Trophoblast cell (in vitro differentiated cells and primary cell): ENCODE results near the gene TMEM214.

ENCODE experiments used
- DNase-seq, 2 donors: peaks; one replicate each; pipeline ENCODE4 v3.0.0-alpha.2; 2016
- H2AFZ ChIP-seq: 2 replicates; pipeline ENCODE4 v1.6.1; 2013; ENCODE audit warnings: low read length, moderate library complexity, mild to moderate bottlenecking; ENCODE audit not compliant: insufficient read depth, poor library complexity
- H2AK5ac ChIP-seq: 2 replicates; pipeline ENCODE4 v1.6.1; 2013; ENCODE audit warnings: mild to moderate bottlenecking, low read length
- H2BK120ac ChIP-seq: 2 replicates; pipeline ENCODE4 v1.6.1; 2013; ENCODE audit warnings: low read length, mild to moderate bottlenecking, moderate library complexity; ENCODE audit not compliant: insufficient read depth, poor library complexity
- H2BK12ac ChIP-seq: 2 replicates; pipeline ENCODE4 v1.6.1; 2013; ENCODE audit warnings: mild to moderate bottlenecking, low read length, moderate library complexity
- H2BK5ac ChIP-seq: 2 replicates; pipeline ENCODE4 v1.6.1; 2013; ENCODE audit warnings: low read length, low read depth, moderate library complexity, mild to moderate bottlenecking; ENCODE audit not compliant: poor library complexity
- H3K14ac ChIP-seq: 2 replicates; pipeline ENCODE4 v1.6.1; 2013; ENCODE audit warnings: mild to moderate bottlenecking, low read length
- H3K18ac ChIP-seq: 2 replicates; pipeline ENCODE4 v1.6.1; 2013; ENCODE audit warnings: mild to moderate bottlenecking, low read length
- H3K23ac ChIP-seq: 2 replicates; pipeline ENCODE4 v1.6.1; 2013; ENCODE audit warnings: low read length
- H3K27ac ChIP-seq: 2 replicates; pipeline ENCODE4 v1.5.1; 2013; ENCODE audit warnings: low read depth, mild to moderate bottlenecking, inconsistent platforms, low read length, moderate library complexity
- H3K27me3 ChIP-seq: 2 replicates; pipeline ENCODE4 v1.6.1; 2013; ENCODE audit warnings: inconsistent platforms, mild to moderate bottlenecking, low read length, moderate library complexity; ENCODE audit not compliant: insufficient read depth
- H3K36me3 ChIP-seq, 2 experiments: 1 replicate in 1 of 2; 2 replicates in 1 of 2; pipeline ENCODE4 v1.6.1; 2013; ENCODE audit warnings: low read length in 2 of 2, mild to moderate bottlenecking in 2 of 2, moderate library complexity in 1 of 2; ENCODE audit not compliant: insufficient read depth in 2 of 2, control insufficient read depth in 1 of 2
- H3K4ac ChIP-seq: 2 replicates; pipeline ENCODE4 v1.6.1; 2013; ENCODE audit warnings: low read depth, mild to moderate bottlenecking, low read length, moderate library complexity
- H3K4me1 ChIP-seq, 2 experiments: 1 replicate in 1 of 2; 2 replicates in 1 of 2; pipeline ENCODE4 v1.6.1; 2013; ENCODE audit warnings: low read length in 2 of 2, mild to moderate bottlenecking in 2 of 2, moderate library complexity in 1 of 2; ENCODE audit not compliant: insufficient read depth in 2 of 2, control insufficient read depth in 1 of 2
- H3K4me2 ChIP-seq: 2 replicates; pipeline ENCODE4 v1.6.1; 2013; ENCODE audit warnings: inconsistent platforms, mild to moderate bottlenecking, low read length, moderate library complexity
- H3K4me3 ChIP-seq: 2 replicates; pipeline ENCODE4 v1.5.1; 2013; ENCODE audit warnings: mild to moderate bottlenecking, low read depth, low read length, inconsistent platforms
- H3K79me1 ChIP-seq: one replicate; pipeline ENCODE4 v1.6.1; 2013; ENCODE audit warnings: low read length
- H3K79me2 ChIP-seq: 2 replicates; pipeline ENCODE4 v1.6.1; 2013; ENCODE audit warnings: low read length, mild to moderate bottlenecking; ENCODE audit not compliant: control insufficient read depth, insufficient read depth, poor library complexity
- H3K9ac ChIP-seq: 2 replicates; pipeline ENCODE4 v1.6.1; 2013; ENCODE audit warnings: mild to moderate bottlenecking, low read length
- H3K9me3 ChIP-seq: 2 replicates; pipeline ENCODE4 v1.6.1; 2013; ENCODE audit warnings: low read depth, mild to moderate bottlenecking, control low read depth, inconsistent platforms, low read length; ENCODE audit not compliant: insufficient read depth
- H4K12ac ChIP-seq: 2 replicates; pipeline ENCODE4 v1.6.1; 2013; ENCODE audit warnings: low read depth, mild to moderate bottlenecking, low read length, moderate library complexity
- H4K8ac ChIP-seq: 2 replicates; pipeline ENCODE4 v1.6.1; 2013; ENCODE audit warnings: low read depth, mild to moderate bottlenecking, low read length, moderate library complexity
- H4K91ac ChIP-seq: one replicate; pipeline ENCODE4 v1.6.1; 2013; ENCODE audit warnings: low read depth, mild to moderate bottlenecking, low read length, moderate library complexity
- WGBS: extraction: QIAGEN DNeasy Blood & Tissue Kit; methylation state at CpG from one replicate; pipeline ENCODE4 v1.1.7; 2013; ENCODE audit warnings: missing lambda C conversion rate; ENCODE audit not compliant: insufficient read length, insufficient coverage; ENCODE audit errors: extremely low coverage; 5-methylcytosine and 5-hydroxymethylcytosine counted together

The TMEM214 gene

GRCh38 chr2:27088634-27089033 is 55.9 kb downstream of the TMEM214 start:
- H4K12ac ChIP-seq, result no peak overlapping the region
- H3K27me3 ChIP-seq, result no peaks in the 10 kb centered on the region
- H3K9ac ChIP-seq, result no peak overlapping the region
- no peak overlapping the region for H3K4me3 ChIP-seq
- H4K91ac ChIP-seq, result no peak overlapping the region
- H3K36me3 ChIP-seq, result no peaks in the 10 kb centered on the region
- H2BK120ac ChIP-seq, result no peak overlapping the region
- no peak overlapping the region for H3K4ac ChIP-seq
- H3K4me1 ChIP-seq, result peaks cover 5 to 12% of the 10 kb centered on the region in 2 experiments
- no peak overlapping the region for H3K23ac ChIP-seq
- H2BK12ac ChIP-seq, result no peak overlapping the region
- no peak for DNase-seq
- peaks cover 8% of the 10 kb centered on the region for H3K79me1 ChIP-seq
- no peak overlapping the region for H3K18ac ChIP-seq
- WGBS, result no CpG with 5 or more reads among the region's 6 CpGs
- no peak overlapping the region for H2BK5ac ChIP-seq
- no peaks in the 10 kb centered on the region for H3K9me3 ChIP-seq
- H3K14ac ChIP-seq, result no peak overlapping the region
- no peak overlapping the region for H3K27ac ChIP-seq
- no peak overlapping the region for H2AFZ ChIP-seq
- H2AK5ac ChIP-seq, result no peak overlapping the region
- peaks cover 6% of the 10 kb centered on the region for H3K79me2 ChIP-seq
- H3K4me2 ChIP-seq, result no peak overlapping the region
- H4K8ac ChIP-seq, result no peak overlapping the region

- peaks cover 8% of the 10 kb centered on the region for H3K79me1 ChIP-seq
- H2AK5ac ChIP-seq, result no peak overlapping the region
- peaks cover 6% of the 10 kb centered on the region for H3K79me2 ChIP-seq
- H3K27ac ChIP-seq, result no peak overlapping the region
- no peak overlapping the region for H3K4me2 ChIP-seq
- H2BK12ac ChIP-seq, result no peak overlapping the region
- no peak overlapping the region for H4K12ac ChIP-seq
- no peak overlapping the region for H3K4me3 ChIP-seq
- no peak overlapping the region for H2AFZ ChIP-seq
- no peak overlapping the region for H2BK120ac ChIP-seq
- H3K36me3 ChIP-seq, result no peaks in the 10 kb centered on the region
- H3K9ac ChIP-seq, result no peak overlapping the region
- H3K9me3 ChIP-seq, result no peaks in the 10 kb centered on the region
- H3K4ac ChIP-seq, result no peak overlapping the region
- H3K4me1 ChIP-seq, result peaks cover 5 to 12% of the 10 kb centered on the region in 2 experiments
- WGBS, result no CpG with 5 or more reads among the region's 14 CpGs
- no peak overlapping the region for H2BK5ac ChIP-seq
- H4K91ac ChIP-seq, result no peak overlapping the region
- no peak for DNase-seq
- no peak overlapping the region for H3K18ac ChIP-seq
- no peak overlapping the region for H3K14ac ChIP-seq
- H4K8ac ChIP-seq, result no peak overlapping the region
- no peak overlapping the region for H3K23ac ChIP-seq
- no peaks in the 10 kb centered on the region for H3K27me3 ChIP-seq
Observed at GRCh38 chr2:27089111-27089954, 56.6 kb downstream of the TMEM214 start.
